DMS 273 treated with DMSO at 0.1 percent for 48 hours (cell line): Measurements from ENCODE around the gene PPM1H.
A peak's percentile ranks its signal among the peaks of the same experiment; 100 is the strongest.
"Not testable (repeated sequence)": the region's sequence is repeated elsewhere in the genome, so short reads cannot be mapped to it uniquely, and the experiment has no call there.

Experiments
- DNase-seq: peaks from one replicate; lab custom pipeline; 2025; lab: John Stamatoyannopoulos, UW

PPM1H gene

DNA sequence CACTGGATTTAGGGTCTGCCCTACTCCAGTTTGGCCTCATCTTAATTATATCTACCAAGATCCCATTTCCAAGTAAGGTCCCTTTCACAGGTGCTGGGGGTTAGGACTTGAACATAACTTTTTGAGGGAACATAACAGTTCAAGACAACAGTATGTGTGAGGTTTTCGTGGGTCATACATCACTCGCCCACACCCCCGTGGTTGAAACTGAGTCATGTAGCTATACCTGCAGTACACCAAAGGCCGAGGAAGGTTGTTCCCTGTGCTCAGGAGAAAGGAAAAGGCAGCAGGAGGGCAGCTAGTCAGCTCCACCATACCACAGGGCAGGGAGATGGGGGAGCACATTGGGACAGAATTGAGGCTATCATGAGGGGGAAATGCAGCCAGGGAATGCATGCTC, 167.0 kb downstream of the PPM1H start:
- no peak for DNase-seq

DNA sequence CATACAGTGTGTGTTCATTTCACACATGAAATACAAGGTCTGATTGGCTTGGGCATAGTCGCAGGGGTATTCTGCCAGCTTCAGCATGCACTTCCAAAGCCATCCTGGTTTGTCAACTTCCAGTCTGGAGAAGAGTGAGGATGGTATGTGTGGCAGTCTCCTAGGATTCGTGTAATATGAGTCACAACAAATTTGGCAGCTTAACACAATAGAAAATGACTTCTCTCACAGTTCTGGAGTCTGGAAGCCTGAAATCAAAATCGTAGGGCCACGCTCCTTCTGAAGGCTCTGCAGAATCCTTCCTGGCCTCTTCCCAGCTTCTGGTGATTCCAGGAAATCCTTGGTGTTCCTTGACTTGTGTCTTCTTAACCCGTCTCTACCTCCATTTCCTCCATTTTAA, 167.5 kb downstream of the PPM1H start:
- no peak for DNase-seq

DNA sequence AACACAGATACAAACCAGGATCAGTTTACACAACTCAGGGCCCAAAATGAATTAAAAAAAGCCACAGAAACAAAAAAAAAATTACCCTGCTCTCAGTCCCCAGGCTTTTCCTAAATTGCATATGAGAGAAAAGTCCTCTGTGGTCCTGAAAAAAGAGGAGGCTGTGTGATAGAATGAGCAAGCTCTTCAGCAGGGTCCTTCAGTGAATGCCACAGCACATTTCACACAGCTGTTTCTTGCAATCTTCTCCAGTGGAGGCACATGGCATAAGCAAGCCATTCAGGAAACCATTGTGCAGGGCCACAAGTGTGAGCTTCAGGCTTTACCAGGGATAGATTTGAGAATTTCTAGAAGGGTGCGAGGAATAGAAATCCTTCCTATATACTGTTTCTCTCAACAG, 168.5 kb downstream of the PPM1H start:
- DNase-seq, result no peak

DNA sequence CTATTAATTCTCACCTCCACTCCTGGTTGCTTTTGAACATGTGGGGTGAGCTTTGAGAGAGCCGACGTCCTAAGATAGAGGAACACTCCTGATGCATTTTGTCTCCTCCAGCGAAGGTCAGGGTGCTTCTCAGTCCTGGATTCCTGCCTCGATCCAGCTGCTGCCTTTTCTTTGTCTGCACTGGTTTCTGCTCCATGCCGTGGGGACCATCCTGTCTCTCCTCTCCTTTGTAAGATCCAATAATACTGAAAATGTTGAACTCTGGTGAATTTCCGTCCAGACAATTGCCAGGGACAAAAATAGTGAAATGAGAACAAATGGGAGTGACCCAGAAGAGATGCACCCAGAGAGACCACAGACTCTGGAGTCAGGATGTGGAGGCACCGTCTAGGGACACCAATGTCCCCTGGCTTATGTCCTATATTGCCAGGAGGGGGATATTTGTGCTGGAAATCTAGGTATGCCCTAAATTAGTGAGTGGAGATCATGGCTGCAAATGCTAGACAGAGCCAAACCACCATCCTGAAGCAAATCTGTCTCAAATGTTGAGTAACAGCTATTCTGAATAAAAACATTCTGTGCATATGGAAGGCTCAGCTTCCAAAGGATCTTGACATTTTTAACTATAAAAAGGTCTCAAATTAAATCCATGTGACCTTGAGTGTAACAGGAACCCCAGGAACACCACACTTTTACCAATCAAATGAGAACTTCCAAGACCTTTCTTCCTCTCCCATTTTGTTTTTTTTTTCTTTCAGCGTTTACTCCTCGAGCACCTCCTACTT, 170.9 kb downstream of the PPM1H start:
- no peak for DNase-seq

DNA sequence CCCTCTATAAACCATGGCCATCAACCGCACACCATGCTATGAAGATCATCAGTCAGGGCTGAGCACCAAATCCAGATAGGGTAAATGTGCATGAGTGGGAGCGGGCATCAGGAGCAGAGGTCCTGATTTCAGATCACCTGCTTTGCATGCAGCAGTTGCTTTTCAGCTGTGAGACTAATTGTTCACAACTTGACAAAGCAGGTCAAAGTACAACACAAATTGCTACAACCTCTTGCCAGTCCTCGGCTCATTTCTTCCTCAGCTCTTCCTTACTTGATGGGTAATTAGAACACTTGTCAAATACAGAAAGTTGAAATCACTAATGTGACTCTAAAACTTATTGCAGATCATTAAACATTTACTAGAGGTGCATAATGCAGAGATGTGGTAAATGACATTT, 171.6 kb downstream of the PPM1H start:
- no peak for DNase-seq

DNA sequence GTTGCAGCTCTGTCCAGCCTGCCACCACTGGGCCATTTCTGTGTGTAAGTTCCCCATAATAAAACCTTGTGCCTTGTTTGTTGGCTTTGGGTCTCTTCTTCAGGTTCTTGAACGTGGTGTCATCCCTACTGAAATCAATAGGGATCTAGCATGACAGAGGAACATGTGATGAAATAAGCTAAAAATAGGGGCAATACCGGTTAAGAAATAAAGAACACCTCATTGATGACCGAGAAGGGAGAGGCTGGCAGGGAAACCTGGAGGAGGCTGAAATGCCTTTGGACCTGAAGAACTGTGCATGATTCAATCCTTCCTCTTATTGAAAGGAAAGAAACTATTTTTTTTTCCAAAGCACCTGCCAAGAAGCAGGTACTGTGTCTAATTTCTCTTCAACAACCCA, 172.3 kb downstream of the PPM1H start:
- DNase-seq, result no peak

DNA sequence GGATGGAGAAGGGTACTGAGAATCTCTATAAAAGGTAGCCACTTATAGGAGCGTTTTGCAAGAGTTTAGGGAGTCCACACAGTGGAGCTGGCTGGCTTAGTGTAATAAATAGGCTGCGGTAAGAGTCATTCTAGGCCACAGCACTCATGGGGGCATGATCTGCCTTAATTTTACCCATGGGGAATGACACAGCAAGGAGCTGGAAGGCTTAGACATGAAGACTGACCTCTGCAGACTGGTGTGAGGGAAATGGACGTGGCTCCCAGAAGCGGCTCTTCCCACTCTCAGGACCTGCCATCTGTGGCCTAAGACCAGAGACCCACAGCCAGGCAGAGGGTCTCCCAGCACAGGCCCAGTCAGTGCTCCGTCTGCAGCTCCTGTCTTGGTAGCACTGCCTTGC, 173.3 kb downstream of the PPM1H start:
- no peak for DNase-seq

DNA sequence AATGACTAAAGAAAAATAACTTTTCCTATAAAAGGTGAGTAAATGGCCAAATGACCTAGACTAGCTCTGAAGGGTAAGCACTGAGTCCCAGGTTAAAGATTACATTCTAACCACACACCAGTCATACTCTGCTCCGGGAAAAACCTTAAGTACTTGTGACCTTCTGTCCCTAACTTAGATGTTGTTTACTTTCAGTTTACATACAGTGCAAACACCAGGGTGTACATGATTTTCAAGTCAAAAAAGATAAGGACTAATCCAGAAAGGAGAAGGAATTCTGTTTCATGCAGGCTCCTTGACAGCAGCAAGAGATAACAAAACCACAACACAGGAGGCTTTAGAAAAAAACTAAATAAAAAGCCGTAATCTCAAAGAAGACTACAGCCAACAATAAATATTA, 174.2 kb downstream of the PPM1H start:
- no peak for DNase-seq

DNA sequence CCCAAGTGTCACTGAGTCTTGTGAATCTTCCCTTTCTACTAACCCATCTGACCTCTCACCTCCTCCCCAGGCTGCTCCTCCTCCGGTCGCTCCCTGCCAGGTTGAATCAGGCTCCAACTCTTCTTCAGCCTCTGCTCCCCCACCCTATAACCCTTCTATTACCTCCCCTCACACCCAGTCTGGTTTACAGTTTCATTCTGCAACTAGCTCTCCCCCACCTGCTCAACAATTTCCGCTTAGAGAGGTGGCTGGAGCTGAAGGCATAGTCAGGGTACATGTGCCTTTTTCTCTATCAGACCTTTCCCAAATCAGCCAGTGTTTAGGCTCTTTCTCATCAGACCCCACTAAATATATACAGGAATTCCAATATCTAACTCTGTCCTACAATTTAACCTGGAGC, 174.6 kb downstream of the PPM1H start:
- DNase-seq, result not testable (repeated sequence)

DNA sequence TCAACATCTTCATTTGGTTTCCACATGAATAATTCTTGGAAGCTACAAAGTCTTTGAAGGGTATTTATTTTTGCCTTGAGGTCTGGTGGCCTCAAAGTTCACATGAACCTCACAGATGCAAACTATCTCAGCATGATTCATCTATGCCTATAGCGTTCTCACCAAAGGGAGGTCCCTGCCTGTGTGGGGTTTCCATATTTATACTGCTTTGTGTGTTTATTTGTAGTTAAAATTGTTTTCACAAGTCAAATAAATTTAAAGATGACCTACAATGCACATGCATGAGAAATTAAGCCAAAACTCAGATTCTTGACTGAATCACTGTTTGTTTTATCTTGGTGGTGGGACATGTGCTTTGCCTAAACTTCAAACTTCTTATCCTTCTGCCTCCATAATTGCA, 176.7 kb downstream of the PPM1H start:
- DNase-seq, result no peak

DNA sequence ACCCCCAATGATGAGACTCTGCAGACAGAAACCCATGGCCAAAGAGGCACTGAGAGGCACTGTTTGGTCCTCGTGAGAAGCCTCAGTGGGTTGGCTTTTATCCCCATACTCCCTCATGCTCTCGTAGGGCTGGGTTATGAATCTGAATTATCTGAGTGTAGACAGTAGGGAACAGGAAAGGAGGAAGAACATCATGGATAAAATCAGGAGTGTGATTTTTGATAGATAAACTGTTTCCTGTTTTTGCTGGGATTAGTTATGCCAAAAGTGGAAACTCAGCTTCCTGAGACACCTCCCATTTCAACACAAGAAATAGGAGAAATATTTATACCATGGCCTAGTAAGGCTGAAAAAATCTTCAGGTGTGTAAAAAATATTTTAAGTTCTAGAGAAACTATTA, 177.9 kb downstream of the PPM1H start:
- DNase-seq, result no peak

DNA sequence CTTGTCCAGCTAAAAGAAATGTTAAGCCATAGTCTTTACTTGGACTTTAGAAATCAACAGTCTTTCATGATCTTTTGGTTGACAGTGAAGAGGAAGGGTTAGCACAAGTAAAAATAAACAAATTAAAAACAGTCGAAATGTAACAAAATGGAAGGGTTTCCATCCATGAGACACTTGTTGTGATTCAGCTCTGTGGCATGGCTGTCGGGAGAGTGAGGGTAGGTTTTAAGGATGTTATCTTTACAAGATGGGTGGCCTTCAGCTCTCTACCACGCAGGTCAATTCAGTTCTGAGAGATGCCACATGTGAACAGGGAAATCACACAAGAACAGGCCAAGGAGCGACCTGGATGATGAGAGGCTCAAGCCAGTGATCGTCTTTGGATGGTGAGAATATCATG, 180.2 kb downstream of the PPM1H start:
- DNase-seq, result no peak

DNA sequence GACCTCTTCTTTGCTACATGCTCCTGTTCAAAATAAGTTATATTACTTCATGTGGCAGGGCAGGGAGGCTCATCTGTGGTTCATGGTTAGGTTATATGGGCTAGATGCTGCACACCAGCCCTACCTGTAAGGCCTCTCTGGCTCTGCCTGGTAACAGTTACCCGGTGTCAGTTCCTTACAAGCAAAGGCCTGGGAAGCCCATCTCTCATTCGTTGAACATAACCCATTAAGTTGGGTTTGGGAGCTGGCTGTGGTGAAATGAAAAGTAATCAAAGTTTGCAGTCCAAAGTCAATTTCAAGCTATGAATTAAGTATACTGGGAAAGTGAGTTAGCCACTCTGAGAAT, 183.2 kb downstream of the PPM1H start:
- no peak for DNase-seq

DNA sequence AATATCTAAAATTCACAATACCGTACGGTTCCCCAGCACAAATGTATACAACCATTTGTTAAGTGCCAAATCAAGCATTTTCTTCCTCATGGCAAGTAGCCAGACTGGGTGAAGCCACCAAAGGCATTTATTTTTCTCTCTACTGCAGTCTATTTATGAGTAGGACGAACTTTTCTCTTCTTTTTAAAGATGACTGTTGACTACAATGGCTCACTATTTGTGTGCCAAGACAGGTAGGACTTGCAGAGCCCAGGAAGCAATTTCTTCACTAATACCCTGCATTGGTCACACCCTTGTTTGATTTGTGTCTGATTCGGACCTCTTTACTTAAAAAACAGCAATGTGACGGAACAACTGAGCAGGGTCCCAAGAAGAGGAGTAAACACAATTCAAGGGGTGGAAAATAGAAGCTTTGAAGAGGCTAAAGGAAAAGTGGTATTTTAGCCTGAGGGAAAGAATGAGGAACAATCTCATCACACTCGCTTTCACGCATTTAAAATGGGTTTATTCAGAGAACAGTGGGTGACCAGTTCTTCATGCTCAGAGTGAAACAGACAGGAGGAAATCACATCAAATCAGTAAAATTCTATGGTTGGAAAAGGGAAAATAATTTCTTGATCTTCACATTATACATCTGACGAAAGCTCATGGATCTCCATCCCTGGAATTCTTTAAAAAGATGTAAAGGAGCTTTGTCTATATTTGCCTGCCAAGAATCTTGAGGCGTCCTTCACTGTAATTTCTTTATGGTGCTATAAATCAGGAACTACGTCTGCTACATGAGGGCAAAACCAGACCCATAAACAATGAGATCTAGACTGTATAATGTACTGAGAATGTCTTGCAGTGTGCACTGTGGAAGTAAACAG, 183.8 kb downstream of the PPM1H start:
- no peak for DNase-seq

DNA sequence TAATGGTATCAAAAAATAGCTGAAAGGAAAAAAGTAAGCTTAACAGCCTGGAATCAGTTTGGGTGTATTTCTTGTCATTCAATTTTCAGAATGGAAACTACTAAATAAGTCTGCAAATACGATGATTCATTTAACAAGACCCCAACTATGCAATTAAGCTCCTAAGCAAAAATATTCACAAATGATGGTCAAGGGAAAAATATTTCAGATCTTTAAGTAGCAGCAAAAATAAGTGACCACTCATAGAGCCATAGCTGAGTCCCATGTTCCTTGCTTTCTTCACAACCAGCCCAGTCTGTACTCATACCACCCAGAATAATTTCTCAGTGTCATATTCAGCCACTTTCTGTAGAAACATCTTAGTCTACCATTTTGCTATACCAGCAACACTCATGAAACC, 185.4 kb downstream of the PPM1H start:
- DNase-seq, result no peak

DNA sequence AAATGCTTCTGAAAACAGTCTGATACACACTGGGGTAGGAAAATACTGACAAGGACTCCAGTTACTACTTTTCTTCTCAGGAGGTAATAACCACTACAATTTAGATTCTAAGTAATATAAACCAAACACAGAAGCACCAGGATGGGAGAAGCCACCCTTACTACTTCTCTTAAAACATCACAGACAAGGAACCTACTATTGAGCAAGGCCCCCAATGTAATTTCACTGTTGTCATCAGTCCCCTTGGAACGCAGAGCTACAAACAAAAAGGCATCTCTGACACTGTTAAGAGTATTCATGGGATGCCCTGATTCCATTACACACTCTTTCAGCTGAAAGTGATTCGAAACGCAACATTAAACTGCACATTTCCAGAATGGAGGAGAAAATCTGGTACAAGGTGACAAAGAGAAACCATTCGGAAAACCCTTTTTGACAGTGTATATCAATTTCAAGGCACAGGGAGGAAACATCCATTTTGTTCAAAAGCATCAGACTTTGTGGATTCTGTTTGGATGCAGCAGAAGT, 185.9 kb downstream of the PPM1H start:
- DNase-seq, result no peak

DNA sequence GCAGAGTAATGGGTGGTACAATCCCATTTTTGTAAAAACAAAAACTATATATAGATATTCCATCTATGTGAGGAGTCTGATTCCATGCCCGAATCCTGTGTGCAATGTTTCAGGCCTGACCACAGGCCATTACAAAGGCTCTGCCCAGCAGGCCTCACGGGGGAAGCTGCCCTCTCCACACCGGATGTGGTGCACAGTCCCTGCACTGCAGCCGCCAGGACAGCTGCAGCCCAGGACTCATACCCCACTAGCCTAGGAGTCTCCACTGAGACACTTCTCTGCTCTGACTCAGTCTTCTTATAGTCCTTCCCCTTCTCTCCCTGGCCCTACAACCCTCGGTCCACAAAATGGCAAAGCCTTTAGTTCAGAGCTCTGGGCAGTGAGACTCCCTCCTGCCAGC, 190.4 kb downstream of the PPM1H start:
- DNase-seq, result no peak

DNA sequence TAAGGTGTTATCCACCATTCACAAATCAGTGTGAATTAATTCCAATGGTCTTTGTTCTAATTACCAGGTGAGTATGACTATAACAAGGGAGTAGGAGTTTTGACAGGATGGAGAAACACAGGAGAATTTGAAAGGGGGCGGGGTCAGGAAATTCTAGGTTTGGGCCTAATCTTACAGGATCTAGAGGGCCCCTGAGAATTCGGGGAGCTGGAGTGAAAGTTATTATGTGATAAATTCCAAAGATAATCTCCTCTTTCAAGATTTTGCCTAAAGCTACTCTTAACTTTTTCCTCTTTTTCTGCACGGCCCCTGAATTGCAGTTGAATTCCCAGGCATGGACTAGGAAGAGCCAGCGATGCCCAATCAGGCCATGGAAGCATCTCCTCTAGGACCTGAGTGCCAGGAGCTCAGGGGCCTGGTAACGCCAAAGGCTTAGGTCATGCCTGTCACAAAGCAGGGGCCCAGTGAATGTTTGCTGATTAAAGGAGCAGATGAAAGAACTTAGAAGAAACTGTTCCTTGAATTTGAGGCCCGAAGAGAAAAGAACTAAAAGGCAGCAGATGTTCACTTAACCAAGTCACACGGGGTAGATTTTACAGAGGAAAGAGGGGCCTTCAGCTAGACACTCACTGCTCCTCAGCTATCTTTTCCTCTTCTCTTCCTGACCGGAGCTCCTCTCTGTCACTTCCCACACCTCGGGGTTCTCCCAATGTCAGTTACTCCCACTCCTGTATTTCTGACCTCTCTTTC, 195.5 kb downstream of the PPM1H start:
- no peak for DNase-seq

DNA sequence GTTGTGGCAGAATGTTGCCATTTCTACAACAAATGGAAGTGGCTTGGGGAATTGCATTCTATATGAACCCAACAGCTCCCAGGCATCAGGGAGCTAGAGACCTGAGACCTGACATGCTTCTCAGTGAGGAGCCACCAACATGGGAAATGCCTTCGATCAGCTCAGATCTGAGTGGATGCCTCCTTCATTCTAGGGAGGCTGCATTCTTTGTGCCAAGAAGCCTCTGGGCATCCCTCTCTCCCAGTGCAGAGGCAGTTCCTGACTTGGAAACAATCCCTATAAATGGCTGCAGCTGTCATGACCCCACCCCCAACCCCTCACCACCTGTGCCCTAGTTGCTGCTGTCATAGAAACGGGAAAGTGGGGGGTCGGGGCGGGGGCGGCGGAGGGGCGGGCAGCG, 196.3 kb downstream of the PPM1H start:
- DNase-seq, result peak; percentile 38

DNA sequence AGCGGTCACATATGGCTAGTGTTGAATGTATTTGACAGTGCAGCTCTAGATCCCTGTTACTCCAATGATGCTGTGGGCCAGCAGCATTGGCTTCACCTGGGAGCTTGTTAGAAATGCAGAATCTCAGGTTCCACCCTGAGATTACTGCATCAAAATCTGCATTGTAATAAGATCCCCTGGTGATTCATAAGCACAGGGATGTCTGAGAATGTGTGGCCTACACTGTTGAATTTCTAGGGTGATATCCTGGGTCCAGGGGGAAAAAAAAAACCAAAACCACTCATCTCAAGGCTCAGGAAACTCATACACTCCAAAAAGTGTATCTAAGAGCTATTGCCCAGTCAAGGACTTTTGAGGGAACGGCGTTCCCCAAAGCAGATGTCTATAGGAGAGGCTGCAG, 196.8 kb downstream of the PPM1H start:
- DNase-seq, result no peak

DNA sequence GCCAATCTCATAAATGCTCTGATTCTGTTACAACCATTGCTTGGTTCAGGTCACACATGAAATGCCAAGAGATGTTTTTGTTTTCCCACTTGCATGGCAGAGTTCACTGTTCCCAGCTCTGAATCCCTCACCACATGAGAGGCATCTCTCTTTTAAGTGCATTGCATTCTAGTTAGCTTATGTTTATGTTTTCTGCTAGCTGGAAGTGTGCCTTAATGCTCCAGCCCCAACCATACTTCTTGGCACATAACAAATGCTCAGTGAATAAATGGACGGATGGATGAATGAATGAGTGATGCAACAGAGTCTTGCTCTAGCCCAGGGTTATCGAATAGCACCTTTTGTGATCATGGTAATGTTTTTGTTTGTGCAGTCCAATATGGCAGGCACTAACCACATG, 197.3 kb downstream of the PPM1H start:
- no peak for DNase-seq

DNA sequence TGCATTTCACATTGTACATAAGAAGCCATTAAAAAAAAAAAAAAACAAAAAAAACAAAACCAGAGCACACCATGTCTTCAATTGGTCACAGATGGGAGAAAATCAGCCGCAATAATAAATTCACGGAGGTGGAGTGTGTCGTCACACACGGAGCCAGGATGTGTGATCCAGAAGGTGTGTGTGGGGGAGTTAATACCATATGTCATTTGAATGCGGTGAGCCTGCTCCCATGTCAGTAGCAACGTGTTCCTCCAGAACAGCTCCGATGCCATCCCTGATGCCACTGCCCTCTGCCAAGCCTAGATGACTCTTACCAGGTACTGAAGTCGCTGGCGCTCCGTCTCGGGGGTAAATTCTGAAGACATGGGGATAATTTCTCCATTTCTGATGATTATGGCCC, 197.8 kb downstream of the PPM1H start:
- peak; percentile 55 for DNase-seq

DNA sequence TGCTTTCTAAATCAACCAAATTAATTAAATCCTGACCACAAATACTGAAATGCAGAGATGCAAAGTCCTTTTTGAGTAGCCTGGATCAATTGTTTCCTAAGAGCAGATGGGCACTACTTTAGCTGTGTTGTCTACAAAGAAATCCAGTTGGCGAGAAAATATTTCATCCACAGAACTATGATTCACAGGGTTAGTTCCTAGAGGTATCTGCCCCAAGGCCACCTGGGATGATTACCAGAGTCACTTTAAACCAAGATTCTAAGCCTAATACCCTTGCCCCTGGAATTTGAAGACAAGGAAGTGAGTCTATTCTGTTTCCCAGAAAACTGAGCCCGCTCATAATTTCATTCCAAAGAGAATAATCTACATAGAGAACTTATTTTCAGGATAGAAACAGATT, 198.4 kb downstream of the PPM1H start:
- no peak for DNase-seq
